Fibroblast of mammary gland (primary cell): ENCODE results near the gene ANKRD26.
A peak's percentile ranks its signal among the peaks of the same experiment; 100 is the strongest.

Experiments
- DNase-seq: peaks from one replicate; pipeline ENCODE4 v3.0.0-alpha.2; 2010; ENCODE audit warnings: low read depth
- H3K4me3 ChIP-seq: 2 replicates; pipeline ENCODE4 v1.5.1; 2011; ENCODE audit warnings: low read depth, mild to moderate bottlenecking, low read length, moderate library complexity; ENCODE audit not compliant: control insufficient read depth
- TF ChIP-seq, protein P1 (sequence below): conservative IDR thresholded peaks from 2 replicates; pipeline ENCODE4 v1.5.1; 2011; ENCODE audit warnings: low read depth, low read length, inconsistent platforms; ENCODE audit not compliant: control insufficient read depth, insufficient read depth

Gene ANKRD26

DNA sequence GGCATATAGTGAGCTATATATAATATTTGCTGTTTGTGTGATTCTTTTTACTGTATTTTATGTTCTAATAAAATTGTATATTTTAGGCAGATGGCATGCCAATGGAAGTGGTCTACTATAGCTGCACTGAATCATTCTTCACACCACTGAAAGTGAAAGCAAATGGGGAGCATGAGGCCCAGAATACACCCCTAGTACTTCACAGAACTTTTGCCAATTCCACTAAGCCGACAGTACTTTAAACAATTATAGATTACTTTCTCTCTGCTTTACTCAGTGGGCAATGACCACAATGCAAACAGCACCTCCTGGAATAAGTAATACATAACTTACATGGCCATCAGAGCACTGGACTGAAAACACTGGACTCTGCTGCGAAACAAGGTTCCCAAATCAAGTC lies 70.2 kb downstream of the ANKRD26 start:
- no peak overlapping the region for H3K4me3 ChIP-seq
- no peak for DNase-seq
- TF ChIP-seq, protein P1, sequence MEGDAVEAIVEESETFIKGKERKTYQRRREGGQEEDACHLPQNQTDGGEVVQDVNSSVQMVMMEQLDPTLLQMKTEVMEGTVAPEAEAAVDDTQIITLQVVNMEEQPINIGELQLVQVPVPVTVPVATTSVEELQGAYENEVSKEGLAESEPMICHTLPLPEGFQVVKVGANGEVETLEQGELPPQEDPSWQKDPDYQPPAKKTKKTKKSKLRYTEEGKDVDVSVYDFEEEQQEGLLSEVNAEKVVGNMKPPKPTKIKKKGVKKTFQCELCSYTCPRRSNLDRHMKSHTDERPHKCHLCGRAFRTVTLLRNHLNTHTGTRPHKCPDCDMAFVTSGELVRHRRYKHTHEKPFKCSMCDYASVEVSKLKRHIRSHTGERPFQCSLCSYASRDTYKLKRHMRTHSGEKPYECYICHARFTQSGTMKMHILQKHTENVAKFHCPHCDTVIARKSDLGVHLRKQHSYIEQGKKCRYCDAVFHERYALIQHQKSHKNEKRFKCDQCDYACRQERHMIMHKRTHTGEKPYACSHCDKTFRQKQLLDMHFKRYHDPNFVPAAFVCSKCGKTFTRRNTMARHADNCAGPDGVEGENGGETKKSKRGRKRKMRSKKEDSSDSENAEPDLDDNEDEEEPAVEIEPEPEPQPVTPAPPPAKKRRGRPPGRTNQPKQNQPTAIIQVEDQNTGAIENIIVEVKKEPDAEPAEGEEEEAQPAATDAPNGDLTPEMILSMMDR, result no peak

DNA sequence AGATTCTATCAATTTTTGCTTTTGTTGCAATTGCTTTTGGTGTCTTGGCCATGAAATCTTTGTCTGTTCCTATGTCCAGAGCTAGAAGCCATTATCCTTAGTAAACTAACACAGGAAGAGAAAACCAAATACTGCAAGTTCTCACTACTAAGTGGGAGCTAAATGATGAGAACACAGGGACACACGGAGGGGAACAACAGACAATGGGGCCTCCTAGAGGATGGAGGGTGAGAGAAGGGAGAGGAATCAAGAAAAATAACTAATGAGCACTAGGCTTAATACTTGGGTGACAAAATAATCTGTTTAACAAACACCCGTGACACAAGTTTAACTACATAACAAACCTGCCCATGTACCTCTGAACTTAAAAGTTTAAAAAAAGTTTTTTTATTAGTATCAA lies 78.2 kb downstream of the ANKRD26 start:
- H3K4me3 ChIP-seq, result no peak overlapping the region
- DNase-seq, result no peak
- TF ChIP-seq, protein P1, result no peak

DNA sequence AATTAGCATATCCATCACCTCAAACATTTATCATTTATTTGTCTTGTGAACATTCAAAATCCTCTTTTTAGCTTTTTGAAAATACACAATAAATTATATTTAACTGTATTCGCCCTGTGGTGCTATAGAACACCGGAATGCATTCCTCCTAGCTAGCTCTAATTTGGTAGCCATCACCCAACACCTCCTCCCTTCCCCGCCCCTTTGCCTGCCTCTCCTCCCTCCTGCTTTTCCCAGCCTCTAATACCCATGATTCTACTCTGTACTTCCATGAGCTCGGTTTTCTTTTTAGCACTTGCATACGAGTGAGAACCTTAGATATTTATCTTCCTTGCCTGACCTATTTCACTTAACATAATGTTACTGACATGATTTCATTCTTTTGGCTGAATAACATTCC lies 80.1 kb downstream of the ANKRD26 start:
- H3K4me3 ChIP-seq, result no peak overlapping the region
- TF ChIP-seq, protein P1, result no peak
- no peak for DNase-seq

DNA sequence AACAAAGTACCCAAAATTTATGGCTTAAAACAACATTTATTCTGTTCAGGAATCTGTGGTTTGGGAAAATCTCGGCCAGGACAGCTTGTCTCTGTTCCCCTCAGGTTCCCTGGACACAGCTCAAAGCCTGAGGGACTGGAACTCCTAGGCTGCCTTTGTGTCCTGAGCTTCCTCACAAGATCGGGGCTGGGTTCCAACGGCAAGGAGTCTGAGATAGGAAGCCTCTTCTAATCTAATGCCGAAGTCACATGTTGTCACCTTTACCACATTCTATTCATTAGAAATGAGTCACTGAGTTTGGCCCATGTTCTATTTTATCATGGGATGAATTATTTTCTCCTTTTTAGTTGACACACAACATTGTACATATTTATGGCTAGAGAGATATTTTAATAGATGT lies 80.5 kb downstream of the ANKRD26 start:
- TF ChIP-seq, protein P1, result no peak
- H3K4me3 ChIP-seq, result no peak overlapping the region
- DNase-seq, result peak; percentile 20

DNA sequence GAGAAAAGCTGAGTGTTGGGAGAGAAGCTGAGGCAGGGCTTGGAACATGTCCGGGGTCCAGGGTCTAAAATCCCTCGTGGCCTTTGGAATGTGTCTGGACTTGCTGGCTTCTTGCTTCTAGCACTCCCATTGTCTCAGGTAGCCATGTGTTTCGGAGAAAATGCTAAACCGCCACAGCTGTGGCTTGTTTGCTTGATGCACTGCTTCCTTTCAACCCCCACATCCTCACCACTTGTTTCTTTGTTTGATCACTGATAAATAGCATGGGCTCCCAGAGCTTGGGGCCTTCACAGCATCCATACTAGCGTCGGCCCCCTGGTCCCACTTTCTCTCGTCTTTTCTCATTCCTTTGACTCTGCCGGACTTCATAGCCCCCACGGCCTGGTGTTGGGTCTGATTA lies 102.7 kb downstream of the ANKRD26 start:
- TF ChIP-seq, protein P1, result no peak
- no peak for DNase-seq

DNA sequence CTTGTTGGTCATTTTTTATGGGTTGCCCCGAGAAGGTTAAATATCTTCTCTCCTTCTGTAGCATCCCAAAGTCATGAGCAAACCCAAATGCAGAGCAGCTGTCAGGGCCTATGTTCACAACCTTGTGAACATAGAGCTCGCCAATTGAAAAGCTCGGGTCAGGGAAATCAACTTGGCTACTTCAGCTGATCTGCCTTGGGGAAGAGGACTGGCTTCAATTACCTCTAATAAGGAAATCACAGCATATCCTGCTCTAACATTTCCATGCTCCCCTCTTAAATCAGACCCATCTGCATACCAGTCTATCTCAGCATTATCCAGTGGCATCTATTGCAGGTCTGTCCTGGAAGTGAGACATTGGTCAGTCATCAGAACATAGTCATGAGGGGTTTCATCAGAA lies 105.6 kb downstream of the ANKRD26 start:
- H3K4me3 ChIP-seq, result no peak overlapping the region
- TF ChIP-seq, protein P1, result no peak
- peak; percentile 1 for DNase-seq

More for the DNA sequence above, 102.7 kb downstream of the ANKRD26 start:
- no peak overlapping the region for H3K4me3 ChIP-seq

DNA sequence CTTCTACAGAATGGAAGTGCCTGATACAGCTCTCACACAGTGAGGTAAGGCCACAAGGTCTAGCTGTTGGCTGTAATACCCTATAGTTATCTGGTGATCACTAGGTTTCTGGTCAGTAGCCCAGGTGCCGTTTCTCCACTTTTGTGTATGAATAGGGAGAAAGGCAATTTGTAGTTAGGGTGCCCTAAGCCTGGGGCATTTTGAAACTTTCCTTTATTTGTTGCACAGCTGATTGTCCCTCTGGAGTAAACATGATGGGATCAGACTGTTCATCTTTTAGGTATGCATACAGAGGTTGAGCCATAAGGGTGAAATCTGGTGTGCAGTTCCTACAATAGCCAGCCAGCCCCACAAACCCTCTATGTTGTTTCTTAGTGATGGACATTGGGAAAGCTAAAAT lies 112.4 kb downstream of the ANKRD26 start:
- TF ChIP-seq, protein P1, result no peak
- peak; percentile 6 for DNase-seq

More for the DNA sequence above, 112.4 kb downstream of the ANKRD26 start:
- no peak overlapping the region for H3K4me3 ChIP-seq
